Kasumi-1 (cell line): ENCODE results near the gene LAMA2.

Source experiments
- DNase-seq, 2 experiments: peaks; one replicate each; lab custom pipeline; 2025; lab: John Stamatoyannopoulos, UW

Gene LAMA2

DNA sequence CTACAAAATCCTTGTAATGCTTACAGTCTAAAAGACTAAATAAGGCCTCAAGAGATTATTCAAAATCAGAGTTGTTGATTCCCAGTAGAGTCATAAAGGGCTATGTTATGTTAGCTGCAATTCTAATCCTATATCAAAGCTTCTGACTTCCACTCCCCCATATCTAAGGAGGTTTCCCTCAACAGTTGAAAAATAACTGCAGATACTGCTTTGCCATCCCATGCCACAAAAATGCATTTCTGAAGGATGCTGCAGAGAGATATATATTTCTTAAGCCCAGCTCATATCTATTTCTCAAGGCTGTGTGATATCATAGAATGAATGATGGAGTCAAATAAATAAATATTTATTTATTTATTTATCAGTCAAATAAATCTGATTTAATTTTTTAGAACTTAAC is 332.3 kb downstream of the LAMA2 start:
- no peak for DNase-seq

DNA sequence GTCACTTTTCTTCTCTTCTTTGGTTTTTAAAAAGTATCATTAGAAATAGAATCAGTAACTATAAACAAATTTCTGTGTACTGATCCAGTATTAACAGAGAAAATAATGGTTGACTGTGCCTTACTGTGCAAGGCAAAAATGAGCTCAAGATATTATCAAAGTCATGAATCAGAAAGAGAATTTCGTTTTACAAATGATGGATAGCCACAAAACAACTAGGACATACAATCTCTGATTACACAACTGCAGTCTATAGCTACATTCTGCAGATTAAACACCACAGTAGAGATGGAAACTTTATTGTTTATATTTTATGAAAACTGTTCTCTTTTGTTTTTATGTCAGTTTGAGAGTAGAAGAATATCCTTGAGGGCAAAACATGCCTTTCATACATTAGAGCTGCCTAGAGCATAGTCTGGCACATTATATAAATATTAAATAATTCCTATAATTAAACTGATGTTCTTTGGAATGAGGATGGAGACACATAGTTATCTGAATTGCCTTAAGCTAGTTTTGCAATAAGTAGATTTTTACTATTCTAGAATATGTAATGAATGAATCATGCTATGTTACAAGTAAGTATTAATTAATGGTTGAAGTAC is 333.1 kb downstream of the LAMA2 start:
- no peak for DNase-seq

DNA sequence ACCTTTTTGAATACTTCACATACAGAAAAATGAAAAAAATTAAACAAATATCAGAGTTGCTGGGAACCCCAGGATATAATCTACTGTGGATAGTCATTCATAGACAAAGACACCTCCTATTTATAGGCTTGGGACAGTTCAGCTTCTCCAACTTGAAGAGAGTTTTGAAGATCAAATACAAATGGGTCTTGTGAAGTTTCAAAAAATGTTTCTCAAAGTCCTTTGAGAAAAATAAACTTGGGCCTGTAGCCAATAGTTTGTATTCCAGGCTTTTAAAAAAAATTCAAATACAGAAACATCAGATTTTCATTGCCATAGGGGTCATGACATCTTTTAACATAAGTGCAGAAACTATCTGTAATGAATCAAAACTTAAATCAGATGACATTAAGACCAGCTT is 334.8 kb downstream of the LAMA2 start:
- DNase-seq = no peak

DNA sequence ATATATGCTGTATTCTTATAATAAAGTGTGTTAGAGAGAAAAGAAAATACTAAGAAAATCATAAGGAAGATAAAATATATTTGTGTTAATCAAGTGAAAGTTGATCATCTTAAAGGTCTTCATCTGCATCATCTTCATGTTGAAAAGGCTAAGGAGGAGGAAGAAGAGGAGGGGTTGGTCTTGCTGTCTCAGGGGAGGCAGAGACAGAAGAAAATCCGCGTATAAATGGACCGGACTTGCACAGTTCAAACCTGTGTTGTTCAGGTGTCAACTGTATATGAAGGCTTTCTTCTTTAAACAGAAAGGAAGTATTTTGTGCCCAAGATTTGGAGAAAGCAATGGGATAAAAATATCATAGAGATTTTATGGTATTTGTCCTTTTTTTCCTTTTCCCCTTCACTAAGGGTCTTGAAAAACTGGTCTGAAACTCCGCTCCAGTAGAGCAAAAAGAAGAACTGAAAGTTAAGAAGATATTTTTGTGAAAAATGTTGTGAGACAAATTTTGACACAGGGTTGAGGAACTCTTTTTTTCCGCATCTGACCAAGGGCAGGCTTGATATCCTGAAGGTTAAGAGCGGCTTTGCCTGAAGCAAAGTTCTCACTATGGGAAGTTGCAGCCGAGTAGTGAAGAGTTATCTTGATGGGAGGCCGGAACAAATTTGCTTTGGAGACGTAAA is 350.7 kb downstream of the LAMA2 start:
- no peak for DNase-seq

DNA sequence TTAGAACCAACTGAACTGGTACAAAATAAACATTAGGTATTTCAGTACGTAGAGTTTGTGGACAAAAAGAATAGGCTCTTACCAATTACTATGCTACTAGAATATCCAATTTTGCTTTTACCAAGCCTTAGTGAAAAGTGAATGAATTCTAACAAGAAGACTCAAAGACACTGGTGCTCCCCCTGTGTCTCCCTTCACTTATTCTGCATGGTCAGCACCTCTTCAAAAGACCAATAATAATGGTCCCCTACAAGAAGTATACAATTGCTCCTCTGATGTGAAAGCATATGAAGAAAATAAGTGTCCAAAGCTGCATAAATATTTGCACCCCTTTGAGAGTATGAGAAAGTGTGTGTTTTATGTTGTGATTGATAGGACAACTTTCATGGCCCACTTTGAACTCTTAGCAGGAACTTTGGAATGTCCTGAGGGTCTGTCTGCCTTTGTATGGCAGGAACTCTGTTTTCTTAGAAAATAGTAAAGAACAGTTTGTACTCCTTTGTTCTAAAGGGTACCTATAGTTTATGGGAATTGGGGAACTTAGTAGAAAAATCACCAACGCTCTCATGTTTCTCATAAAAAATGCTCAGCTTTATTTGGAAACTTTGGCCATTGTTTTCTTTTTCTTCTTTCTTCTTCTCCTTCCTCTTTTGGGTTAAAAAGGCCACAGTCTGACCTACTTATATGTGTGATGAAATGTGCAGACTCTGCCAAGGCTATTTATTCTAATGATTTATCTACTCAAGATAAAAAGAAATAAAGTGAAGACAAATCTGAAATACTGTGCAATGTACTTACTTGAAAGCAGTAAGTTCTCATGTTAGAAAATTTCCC is 352.4 kb downstream of the LAMA2 start:
- DNase-seq = no peak

DNA sequence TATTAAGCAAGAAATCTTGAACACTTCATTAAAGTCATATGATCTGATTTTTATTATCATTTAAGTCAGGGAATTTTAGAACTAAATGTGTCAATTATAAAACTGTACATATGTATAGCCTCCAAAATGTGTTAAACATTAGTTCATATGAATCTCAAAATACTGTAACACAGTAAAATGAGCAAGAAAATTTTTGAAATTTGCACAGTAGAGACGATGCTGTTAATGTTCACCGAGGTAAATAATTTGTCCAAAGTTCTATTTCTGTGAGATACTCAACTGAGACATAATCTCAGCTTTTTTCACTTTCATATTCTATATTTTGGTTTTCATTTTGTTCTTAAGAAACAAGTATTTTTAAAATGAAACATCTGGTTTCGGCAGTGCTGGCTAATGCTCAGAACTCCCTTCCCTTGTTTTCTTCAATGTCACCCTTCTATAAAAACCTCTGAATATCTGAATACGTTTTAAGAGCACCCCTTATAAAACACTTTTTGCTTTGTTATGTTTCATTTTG is 353.1 kb downstream of the LAMA2 start:
- no peak for DNase-seq

DNA sequence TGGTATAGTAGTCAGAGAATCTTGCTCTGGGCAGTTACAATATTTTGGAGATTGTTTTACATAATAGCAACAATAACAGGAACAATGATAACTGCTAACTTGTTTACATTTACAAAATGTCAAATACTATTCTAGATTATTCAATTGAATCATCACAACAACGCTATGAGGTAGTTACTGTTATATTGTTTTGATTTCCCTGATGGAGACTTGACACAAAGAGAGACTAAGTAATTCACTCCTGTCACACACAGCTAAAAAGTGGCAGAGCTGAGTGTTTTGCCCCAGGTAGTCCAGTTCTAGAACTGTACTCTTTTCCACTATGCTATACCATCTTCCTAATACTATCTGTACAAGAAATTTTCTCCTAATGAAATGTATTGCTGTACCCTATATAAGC is 356.1 kb downstream of the LAMA2 start:
- no peak for DNase-seq

DNA sequence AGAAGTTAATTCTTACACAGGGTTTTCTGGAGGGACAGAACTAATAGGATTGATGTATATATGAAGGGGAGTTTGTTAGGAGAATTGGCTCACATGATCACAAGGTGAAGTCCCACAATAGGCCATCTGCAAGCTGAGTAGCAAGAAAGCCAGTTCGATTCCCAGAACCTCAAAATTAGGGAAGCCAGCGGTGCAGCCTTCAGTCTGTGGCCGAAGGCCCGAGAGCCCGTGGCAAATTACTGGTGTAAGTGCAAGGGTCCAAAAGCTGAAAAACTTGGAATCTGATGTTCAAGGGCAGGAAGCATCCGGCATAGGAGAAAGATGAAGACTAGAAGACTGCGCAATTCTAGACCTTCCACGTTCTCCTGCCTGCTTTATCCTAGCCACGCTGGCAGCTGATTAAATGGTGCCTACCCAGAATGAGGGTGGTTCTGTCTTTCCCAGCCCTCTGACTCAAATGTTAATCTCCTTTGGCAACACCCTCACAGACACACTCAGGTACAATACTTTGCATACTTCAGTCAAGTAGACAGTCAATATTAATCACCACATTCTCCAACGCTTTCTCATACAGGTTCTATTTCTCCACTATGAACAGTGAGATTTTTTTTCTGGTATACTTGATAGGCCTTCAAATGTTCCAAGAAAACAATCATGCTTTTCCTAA is 357.0 kb downstream of the LAMA2 start:
- DNase-seq = no peak

DNA sequence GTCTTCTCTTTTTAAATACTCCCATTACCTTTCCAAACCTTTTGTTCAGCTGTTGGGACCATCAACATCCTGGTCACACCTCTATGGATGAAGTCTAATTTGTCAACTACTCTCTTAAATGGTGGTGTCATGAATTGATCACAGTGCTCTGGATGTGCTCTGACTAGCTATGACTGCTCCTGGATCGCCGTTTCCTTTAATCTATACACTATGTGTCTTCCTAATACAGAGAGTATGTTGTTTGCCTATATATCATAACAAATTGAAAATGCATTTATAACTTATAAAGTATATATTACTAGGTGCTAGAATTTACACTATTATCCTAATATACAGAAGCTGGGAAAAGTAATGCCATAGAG is 357.5 kb downstream of the LAMA2 start:
- DNase-seq = no peak

DNA sequence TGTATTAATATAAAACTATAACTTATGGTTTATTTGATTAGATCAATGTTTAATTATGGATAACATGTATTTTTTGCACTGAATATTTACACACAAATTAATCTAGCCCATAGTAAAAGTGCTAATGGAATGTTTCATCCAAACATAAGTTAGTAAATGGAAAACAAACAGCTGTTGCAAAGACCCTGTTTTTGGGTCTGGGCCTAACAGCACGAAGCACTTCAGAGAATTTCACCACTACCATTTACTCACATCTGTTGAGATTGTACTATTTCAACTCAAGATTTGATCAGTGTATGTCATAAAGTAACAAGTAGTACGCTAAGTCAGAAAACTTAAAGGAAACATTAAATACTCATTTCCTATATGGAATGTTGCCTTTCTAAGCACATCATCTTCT is 359.6 kb downstream of the LAMA2 start:
- no peak for DNase-seq

DNA sequence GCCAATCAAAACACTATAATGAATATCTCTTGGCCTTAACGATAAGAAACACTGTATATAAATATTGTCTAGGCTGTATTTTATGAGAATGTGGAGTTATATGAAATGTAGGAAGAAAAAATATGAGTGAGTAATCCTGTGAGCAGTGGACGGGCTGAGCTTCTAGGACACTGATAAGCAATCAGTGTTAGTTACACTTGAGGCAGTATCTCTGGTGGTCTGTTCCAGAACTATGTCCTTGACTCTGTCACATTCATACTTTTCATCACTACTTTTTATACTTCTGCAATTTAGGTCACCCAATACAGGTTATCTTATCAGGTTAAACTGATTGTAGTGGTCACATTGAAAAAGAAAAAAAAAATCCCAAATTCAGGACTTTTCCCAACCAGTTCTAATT is 360.4 kb downstream of the LAMA2 start:
- no peak for DNase-seq

DNA sequence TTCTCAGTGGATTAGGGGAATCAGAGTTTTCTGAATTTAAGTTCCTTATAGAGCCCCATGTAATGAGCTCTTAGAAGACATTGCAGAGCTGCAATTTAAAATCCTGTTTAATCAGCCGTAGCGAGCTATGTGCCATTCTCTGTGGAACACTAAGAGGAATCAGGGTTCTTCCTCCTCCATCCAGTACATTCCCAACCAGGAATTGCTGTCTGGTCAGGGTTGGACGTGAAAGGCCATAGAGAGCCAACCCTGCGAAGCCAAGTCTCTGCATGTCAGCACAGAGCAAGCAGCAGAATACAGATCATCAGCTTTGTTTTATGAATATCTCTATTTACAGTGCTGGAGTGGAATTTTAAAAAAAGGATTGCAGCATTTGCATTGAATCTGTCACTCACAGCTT is 366.0 kb downstream of the LAMA2 start:
- no peak for DNase-seq

DNA sequence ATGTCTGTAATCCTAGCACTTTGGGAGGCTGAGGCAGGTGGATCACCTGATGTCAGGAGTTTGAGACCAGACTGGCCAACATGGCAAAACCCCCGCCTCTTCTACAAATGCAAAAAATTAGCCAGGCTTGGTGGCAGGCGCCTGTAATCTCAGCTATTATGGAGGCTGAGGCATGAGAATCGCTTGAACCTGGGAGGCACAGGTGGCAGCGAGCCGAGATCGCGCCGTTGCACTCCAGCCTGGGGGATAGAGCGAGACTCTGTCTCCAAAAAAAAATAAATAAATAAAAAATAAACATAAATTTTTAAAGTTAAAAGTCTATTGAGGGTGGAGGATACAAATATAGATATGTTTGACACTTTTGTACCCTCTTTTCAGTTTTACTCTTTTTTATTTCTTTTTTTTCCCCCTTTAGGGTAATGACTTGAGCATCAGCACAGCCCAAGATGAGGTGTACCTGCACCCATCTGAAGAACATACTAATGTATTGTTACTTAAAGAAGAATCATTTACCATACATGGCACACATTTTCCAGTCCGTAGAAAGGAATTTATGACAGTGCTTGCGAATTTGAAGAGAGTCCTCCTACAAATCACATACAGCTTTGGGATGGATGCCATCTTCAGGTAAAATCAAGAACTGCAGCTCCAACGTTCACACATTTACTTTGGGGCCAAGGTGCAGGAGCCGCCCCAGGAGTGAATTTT is 368.9 kb downstream of the LAMA2 start:
- peak; percentile 65 to 88 for DNase-seq

DNA sequence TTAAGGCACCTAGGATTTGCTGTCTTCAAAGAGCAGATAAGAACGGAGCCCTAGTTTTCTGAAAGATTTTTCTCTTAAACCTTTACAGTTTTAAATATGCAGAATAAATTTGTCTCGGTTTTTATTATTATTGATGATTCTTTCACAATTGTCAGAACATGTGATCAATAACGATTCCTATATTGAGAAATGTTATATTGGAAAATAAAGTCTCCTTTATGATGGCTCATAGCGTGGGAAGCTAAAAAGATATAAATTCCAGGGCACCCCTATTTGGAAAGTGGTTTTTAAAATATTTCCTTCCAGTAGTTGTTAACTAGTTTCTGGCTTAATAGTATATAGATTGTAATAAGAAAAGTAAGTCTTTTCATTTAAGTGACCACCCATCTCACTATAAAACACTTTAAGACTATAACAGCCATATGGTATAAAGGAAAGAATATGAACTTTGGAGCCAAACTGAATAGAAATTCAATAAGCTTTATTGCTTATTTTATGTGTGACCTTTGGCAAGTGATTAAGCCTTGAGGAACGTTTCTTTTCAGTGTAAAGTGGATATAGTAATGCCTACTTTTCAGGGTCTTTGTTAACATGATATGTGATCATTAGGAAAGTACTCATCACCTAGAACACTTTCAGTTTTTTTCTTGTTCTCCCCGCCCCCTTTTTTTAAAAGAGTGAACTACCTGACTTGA is 369.6 kb downstream of the LAMA2 start:
- no peak for DNase-seq

DNA sequence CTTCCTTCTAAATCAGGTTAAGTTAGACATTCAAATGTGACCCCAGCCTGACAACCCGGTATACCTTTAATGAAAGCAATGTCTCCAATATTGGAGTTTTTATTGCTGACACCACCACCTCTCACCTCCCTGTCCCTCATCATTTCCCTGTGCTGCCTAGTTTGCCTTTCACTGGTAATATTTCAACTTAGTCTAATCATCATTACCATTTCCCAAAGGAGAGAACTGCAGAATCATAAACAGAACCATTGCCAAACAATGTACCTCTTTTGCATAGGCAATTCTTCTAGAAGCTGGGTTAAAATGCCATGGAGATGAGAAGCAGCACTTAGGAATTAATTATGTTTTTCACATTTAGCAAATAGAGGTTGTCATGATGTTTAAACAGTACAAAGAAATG is 370.3 kb downstream of the LAMA2 start:
- no peak for DNase-seq

DNA sequence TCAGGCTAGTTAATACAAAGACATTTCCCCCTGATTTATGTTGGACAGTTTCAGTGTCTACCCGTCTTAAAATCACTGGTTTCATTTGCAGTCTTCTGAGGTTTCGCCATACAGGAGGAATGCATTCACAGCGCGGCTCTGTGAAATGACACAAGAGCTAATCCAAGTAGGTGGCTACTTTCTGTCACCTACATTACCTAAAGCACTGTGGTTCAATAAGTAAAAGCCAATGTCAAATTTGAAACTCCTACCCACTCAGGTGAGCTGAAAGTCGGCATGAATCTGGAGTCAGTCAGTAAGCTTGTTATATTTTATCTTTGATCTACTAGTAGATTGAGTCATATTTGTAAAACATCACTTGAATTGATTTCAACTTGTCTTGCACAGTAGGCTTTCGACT is 370.8 kb downstream of the LAMA2 start:
- no peak for DNase-seq

DNA sequence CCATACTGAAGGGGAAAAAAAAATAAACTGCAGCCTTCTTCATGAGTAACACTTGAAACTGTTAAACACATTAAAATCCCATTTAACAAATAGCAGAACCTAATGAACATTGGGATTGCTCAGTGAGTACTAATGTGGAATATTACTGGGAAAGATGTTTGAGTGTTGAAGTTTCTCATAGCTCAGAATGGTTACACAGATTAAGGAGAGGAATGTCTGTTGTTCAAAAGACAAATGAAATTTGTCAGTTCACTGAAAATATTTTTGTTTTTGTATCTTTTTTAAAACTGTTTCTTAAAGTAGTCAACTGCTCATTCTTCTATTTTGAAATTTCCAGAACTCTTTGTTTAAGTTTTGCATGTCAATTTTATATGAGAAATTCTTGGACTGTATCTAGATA is 374.3 kb downstream of the LAMA2 start:
- DNase-seq = no peak

DNA sequence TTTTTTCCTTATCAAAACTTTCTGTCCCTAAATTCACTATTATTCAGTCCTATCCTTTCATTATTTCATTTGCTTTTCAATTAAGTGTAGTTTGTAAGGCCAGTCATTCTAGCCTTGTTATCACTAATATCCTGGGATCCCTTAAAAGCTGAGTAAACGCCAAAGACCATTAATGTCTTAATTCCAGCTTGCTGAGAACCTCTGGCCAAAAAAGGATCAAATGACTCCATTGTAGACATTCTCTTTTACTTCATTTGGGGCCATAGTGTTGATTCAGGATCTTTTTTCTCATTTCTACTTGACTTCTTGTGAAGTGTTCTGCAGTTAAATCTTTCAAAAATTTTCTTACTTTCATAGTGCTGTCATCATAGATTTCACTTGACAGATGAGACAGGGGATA is 379.7 kb downstream of the LAMA2 start:
- DNase-seq = no peak

DNA sequence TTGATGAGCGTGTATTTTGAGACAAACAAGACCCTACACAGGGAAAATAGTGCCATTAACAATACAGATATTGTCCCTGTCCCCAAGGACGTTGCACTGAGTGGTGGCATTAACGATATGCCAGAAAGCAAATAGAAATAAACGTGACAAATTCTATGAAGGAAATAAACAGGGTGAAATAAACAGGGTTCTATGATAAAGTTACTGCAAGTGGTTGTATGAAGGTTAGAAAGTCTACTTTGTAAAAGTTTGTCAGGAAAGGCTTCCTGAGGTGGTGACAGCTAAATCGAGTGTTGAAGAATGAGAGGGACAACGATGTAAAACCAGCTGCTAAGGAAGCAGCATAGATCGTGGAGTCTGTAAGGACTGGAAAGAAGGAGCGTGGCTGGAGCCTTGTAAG is 380.2 kb downstream of the LAMA2 start:
- no peak for DNase-seq

DNA sequence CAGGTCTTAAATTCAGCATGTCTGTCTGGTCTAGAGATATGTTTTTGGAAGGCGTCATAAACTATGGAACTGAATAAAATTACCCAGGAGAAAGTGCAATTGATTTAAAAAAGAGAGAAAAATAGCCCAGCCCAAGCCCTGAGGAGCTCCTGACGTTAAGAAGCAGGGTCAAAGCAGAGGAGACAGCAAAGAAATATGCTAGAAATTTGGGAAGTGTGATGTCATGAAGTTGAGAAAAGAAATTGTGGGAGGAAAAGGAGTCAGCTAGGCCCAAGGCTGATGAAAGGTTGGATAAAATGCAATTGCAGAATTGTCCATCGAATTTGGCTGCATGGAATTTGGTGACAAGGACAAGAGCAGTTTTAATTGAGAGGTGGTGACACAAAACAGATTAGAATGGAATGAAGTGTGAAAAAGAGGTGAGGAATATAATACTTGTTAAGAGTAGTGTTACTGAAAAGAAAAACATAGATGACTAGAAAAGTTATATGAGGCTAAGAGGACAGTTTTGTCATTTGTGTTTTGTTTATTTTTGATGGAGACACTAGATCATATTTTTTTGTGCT is 381.6 kb downstream of the LAMA2 start:
- DNase-seq = no peak

DNA sequence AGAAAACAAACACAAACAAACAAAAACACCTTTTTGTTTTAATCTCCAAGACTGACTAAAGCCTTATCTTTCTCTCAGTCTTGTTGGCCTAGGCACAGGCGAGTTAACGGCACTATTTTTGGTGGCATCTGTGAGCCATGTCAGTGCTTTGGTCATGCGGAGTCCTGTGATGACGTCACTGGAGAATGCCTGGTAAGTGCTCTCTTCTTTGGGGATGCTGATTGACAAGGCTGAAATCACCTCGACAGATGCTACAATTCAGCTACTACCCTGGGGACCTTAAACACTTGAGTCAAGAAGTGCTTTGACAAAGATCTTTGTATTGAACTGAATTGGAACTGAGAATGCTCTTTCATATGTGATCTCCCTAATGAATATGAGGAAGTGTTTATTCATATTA is 384.1 kb downstream of the LAMA2 start:
- DNase-seq = no peak
